ENCODE results near the gene CCSER1. TPM values are rescaled to one million over a fixed set of nuclear protein-coding genes. Genes with fewer than 3 reads are reported as not detected.

CCSER1 gene
- total RNA-seq, 1 experiment from 2014 or later, result 0.63 TPM

DNA sequence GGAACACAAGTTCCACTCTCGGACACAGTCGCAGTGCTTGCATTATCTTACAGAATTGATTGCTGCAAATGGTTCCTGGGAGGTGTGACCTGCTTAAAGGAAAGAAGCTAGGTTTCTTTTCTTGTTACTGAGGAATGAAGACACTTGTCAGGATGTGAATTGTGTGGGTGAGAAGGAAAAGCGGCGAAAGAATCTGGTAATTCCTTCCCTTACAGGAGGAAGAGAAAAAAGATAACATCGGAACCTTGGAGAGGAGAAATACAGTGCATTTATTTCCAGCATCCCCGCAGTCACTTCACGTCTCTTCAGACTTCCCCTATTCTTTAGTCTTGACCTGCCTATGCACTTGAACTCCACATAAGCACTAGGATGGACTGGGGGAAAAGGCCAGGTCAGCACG, 389 bp upstream of the CCSER1 start:
- no TSS peak for BruUV-seq (replicated peaks)
- Mint-ChIP-seq H3K27me3 (ENCODE audit: insufficient read depth, unreplicated experiment) (no peaks in the 10 kb centered on the region), H3K27ac (ENCODE audit: low read depth, unreplicated experiment) (no peak overlapping the region), H3K4me3 (ENCODE audit: unreplicated experiment) (peak overlapping the region; percentile 70), H3K36me3 (ENCODE audit: insufficient read depth, unreplicated experiment) (no peaks in the 10 kb centered on the region), H3K4me1 (ENCODE audit: insufficient read depth, unreplicated experiment) (no peaks in the 10 kb centered on the region), H3K9me3 (ENCODE audit: unreplicated experiment) (no peaks in the 10 kb centered on the region)
- TF ChIP-seq, protein P1, sequence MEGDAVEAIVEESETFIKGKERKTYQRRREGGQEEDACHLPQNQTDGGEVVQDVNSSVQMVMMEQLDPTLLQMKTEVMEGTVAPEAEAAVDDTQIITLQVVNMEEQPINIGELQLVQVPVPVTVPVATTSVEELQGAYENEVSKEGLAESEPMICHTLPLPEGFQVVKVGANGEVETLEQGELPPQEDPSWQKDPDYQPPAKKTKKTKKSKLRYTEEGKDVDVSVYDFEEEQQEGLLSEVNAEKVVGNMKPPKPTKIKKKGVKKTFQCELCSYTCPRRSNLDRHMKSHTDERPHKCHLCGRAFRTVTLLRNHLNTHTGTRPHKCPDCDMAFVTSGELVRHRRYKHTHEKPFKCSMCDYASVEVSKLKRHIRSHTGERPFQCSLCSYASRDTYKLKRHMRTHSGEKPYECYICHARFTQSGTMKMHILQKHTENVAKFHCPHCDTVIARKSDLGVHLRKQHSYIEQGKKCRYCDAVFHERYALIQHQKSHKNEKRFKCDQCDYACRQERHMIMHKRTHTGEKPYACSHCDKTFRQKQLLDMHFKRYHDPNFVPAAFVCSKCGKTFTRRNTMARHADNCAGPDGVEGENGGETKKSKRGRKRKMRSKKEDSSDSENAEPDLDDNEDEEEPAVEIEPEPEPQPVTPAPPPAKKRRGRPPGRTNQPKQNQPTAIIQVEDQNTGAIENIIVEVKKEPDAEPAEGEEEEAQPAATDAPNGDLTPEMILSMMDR (IDR thresholded peaks at IDR 0.05; ENCODE audit: unreplicated experiment), result no peak
- intact Hi-C loops (cut with micrococcal nuclease), result no loop called here
- no peak for DNase-seq (ENCODE audit: unreplicated experiment)
- ChIA-PET POLR2A (no interaction called here), CTCF (no interaction called here)

GRCh38 chr4:90127706-90128345, 632 bp downstream of the CCSER1 start:
- H3K27me3 Mint-ChIP-seq (ENCODE audit: insufficient read depth, unreplicated experiment), result no peaks in the 10 kb centered on the region
- ChIA-PET POLR2A (no interaction called here), CTCF (no interaction called here)
- intact Hi-C loops (cut with micrococcal nuclease), result no loop called here
- peak overlapping the region; percentile 70 for H3K4me3 Mint-ChIP-seq (ENCODE audit: unreplicated experiment)
- DNase-seq (ENCODE audit: unreplicated experiment), result peak; percentile 27
- TF ChIP-seq, protein P1 (IDR thresholded peaks at IDR 0.05; ENCODE audit: unreplicated experiment), result no peak
- H3K36me3 Mint-ChIP-seq (ENCODE audit: insufficient read depth, unreplicated experiment), result no peaks in the 10 kb centered on the region
- H3K9me3 Mint-ChIP-seq (ENCODE audit: unreplicated experiment), result no peaks in the 10 kb centered on the region
- no TSS peak for BruUV-seq (replicated peaks)
- H3K4me1 Mint-ChIP-seq (ENCODE audit: insufficient read depth, unreplicated experiment), result no peaks in the 10 kb centered on the region
- peak overlapping the region; percentile 14 for H3K27ac Mint-ChIP-seq (ENCODE audit: low read depth, unreplicated experiment)

- TSS peak; percentile 61 for BruUV-seq (replicated peaks)
- H3K4me1 Mint-ChIP-seq (ENCODE audit: insufficient read depth, unreplicated experiment), result no peaks in the 10 kb centered on the region
- no peaks in the 10 kb centered on the region for H3K27me3 Mint-ChIP-seq (ENCODE audit: insufficient read depth, unreplicated experiment)
- no peak for DNase-seq (ENCODE audit: unreplicated experiment)
- no peaks in the 10 kb centered on the region for H3K36me3 Mint-ChIP-seq (ENCODE audit: insufficient read depth, unreplicated experiment)
- ChIA-PET POLR2A (interaction anchor here (0.7 kb wide), 4 partner anchors 164 to 1829 kb away, joined by 3 to 4 read pairs (median 3); no protein-coding TSS in a partner anchor), CTCF (interaction anchor here (0.6 to 0.7 kb wide), 5 partner anchors 9 to 649 kb away, joined by 3 to 4 read pairs (median 3); no protein-coding TSS in a partner anchor)
- peak overlapping the region; percentile 70 for H3K4me3 Mint-ChIP-seq (ENCODE audit: unreplicated experiment)
- TF ChIP-seq, protein P1 (IDR thresholded peaks at IDR 0.05; ENCODE audit: unreplicated experiment), result no peak
- no peaks in the 10 kb centered on the region for H3K9me3 Mint-ChIP-seq (ENCODE audit: unreplicated experiment)
- intact Hi-C loops (cut with micrococcal nuclease), result no loop called here
- H3K27ac Mint-ChIP-seq (ENCODE audit: low read depth, unreplicated experiment), result no peak overlapping the region
Measured at GRCh38 chr4:90128961-90129495, 1.8 kb downstream of the CCSER1 start.

DNA sequence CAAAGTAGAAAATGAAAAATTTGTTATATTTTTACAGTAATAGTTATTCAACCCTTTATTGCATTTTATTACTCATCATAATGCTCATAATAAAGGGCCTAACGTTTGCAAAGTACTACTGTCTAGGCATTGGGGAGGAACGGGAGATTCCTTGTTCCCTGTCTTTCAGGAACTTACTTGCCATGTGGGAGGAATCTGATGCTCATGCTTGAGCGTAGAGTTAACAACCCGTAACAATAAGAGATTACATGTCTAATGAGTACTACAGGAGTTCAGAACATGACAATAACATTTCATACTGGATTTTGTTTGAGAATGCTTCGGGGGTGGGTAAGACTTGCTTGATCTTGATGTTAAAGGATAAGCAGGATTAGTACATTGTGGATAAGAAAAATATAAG, 2.9 kb downstream of the CCSER1 start:
- no peak for DNase-seq (ENCODE audit: unreplicated experiment)
- no peaks in the 10 kb centered on the region for H3K36me3 Mint-ChIP-seq (ENCODE audit: insufficient read depth, unreplicated experiment)
- no TSS peak for BruUV-seq (replicated peaks)
- H3K27ac Mint-ChIP-seq (ENCODE audit: low read depth, unreplicated experiment), result no peak overlapping the region
- POLR2A ChIA-PET, result no interaction called here
- no peaks in the 10 kb centered on the region for H3K4me1 Mint-ChIP-seq (ENCODE audit: insufficient read depth, unreplicated experiment)
- CTCF ChIA-PET, result no interaction called here
- H3K4me3 Mint-ChIP-seq (ENCODE audit: unreplicated experiment), result no peak overlapping the region
- intact Hi-C loops (cut with micrococcal nuclease), result no loop called here
- TF ChIP-seq, protein P1 (IDR thresholded peaks at IDR 0.05; ENCODE audit: unreplicated experiment), result no peak
- H3K9me3 Mint-ChIP-seq (ENCODE audit: unreplicated experiment), result no peaks in the 10 kb centered on the region
- no peaks in the 10 kb centered on the region for H3K27me3 Mint-ChIP-seq (ENCODE audit: insufficient read depth, unreplicated experiment)

All from MCF 10A (cell line).